Cardiac muscle cell (in vitro differentiated cells and primary cell): ENCODE measurements around the gene GRID1. TPM values are rescaled to one million over a fixed set of nuclear protein-coding genes. Genes with fewer than 3 reads are reported as not detected.
"Not testable (repeated sequence)": the region's sequence is repeated elsewhere in the genome, so short reads cannot be mapped to it uniquely, and the experiment has no call there.

ENCODE experiments used
- DNase-seq, 2 donors: peaks; one replicate each; pipeline versions ENCODE4 v3.0.0 to v3.0.0-alpha.2; 2010 to 2017; ENCODE audit warnings: low read depth in 1 of 2, low spot score in 1 of 2
- H3K27ac ChIP-seq: fragments of 200-600 bp; sonication (generic); 2 replicates; pipeline ENCODE4 v1.5.1; 2016
- H3K27me3 ChIP-seq: fragments of 200-600 bp; sonication (generic); 2 replicates; pipeline ENCODE4 v1.6.0; 2016; ENCODE audit warnings: control low read depth
- H3K36me3 ChIP-seq: fragments of 200-600 bp; sonication (generic); 2 replicates; pipeline ENCODE4 v1.5.1; 2016; ENCODE audit warnings: control low read depth
- H3K4me1 ChIP-seq: fragments of 200-600 bp; sonication (generic); 2 replicates; pipeline ENCODE4 v1.8.1; 2017; ENCODE audit warnings: low read depth, mild to moderate bottlenecking, mixed run types
- H3K4me3 ChIP-seq: fragments of 200-600 bp; sonication (generic); 2 replicates; pipeline ENCODE4 v1.5.1; 2016; ENCODE audit warnings: mild to moderate bottlenecking
- H3K9me3 ChIP-seq: fragments of 200-600 bp; sonication (generic); 2 replicates; pipeline ENCODE4 v1.5.1; 2017; ENCODE audit warnings: low read depth, mild to moderate bottlenecking, control low read depth
- polyA plus RNA-seq: library from polyadenylated mRNA; unstranded; fragments of >200 nt; fragmentation: Nextera tagmentation; extraction: Ambion mirVana; gene quantifications from 2 replicates; pipeline ENCODE4 v1.2.1, GENCODE V29; 2016
- total RNA-seq: library from RNA; depleted of rRNA; stranded (reverse); fragments of >200 nt; gene quantifications from 2 replicates; pipeline ENCODE4 v1.2.3, GENCODE V29; 2016
- TF ChIP-seq, protein P1 (sequence below): IDR thresholded peaks from 2 replicates; pipeline ENCODE4 v1.5.1; 2012; ENCODE audit warnings: low read depth, mild to moderate bottlenecking, low read length

The GRID1 gene
- total and polyA plus RNA-seq, 2 experiments from 2014 or later, result 1.5 to 1.6 TPM

DNA sequence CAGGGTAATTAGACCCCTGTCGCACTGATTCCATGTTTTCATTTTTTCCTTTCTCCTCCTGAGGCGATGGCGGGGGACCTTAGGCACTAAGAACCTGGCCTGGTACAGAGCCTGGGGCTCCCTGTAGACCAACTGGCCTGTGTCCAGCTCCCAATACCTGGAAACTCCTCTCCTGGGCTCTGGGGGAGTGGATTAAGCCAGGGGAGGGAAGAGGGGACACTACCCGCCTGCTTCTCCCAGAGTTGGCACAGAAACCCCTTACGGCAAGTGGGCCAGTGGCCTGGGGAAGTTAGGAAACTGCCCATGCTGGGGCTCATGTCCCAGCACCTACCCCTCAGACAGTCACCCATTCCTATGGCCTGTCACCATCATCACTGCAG, 121.6 kb downstream of the GRID1 start:
- Histone ChIP-seq H3K27me3 (no peaks in the 10 kb centered on the region), H3K36me3 (no peaks in the 10 kb centered on the region), H3K9me3 (no peaks in the 10 kb centered on the region), H3K4me3 (no peak overlapping the region), H3K27ac (no peak overlapping the region), H3K4me1 (no peaks in the 10 kb centered on the region)
- TF ChIP-seq, protein P1, sequence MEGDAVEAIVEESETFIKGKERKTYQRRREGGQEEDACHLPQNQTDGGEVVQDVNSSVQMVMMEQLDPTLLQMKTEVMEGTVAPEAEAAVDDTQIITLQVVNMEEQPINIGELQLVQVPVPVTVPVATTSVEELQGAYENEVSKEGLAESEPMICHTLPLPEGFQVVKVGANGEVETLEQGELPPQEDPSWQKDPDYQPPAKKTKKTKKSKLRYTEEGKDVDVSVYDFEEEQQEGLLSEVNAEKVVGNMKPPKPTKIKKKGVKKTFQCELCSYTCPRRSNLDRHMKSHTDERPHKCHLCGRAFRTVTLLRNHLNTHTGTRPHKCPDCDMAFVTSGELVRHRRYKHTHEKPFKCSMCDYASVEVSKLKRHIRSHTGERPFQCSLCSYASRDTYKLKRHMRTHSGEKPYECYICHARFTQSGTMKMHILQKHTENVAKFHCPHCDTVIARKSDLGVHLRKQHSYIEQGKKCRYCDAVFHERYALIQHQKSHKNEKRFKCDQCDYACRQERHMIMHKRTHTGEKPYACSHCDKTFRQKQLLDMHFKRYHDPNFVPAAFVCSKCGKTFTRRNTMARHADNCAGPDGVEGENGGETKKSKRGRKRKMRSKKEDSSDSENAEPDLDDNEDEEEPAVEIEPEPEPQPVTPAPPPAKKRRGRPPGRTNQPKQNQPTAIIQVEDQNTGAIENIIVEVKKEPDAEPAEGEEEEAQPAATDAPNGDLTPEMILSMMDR, result no peak
- no peak for DNase-seq

DNA sequence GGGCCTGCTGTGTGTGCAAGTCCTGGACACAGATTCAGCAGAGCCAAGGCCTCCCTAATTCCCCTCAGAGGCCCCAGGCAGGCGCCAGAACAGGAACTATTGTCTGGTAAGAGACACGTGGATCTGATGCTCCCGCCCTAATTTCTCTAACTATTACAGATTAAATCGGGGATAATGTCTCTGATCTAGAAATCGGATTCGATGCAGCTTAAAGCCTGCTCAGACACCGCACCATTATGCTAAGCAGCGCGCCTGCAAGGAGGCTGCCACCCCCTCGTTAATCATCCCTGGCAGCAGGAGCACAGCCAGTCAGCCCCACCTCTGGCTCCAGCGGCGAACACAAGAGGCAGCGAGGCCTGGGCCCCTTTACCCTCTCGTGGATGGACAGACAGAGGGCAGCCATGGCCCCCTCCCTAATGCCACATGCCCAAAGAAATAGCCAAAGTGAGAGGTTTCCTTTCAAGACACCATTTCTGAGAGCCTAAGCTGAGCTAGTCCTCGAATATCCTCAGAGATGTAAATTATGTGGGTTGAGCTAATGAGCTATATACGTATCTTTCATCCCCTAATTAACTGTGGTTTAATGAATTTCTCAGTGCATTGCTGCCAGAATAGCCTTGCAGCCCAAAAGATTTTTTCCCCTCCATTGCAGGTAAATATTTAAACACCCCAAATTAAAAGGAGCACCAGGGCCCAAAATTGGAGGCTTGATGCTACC, 122.1 kb downstream of the GRID1 start:
- TF ChIP-seq, protein P1, result no peak
- Histone ChIP-seq H3K4me3 (no peak overlapping the region), H3K9me3 (no peaks in the 10 kb centered on the region), H3K4me1 (no peaks in the 10 kb centered on the region), H3K36me3 (no peaks in the 10 kb centered on the region), H3K27ac (no peak overlapping the region), H3K27me3 (no peaks in the 10 kb centered on the region)
- DNase-seq, result no peak

DNA sequence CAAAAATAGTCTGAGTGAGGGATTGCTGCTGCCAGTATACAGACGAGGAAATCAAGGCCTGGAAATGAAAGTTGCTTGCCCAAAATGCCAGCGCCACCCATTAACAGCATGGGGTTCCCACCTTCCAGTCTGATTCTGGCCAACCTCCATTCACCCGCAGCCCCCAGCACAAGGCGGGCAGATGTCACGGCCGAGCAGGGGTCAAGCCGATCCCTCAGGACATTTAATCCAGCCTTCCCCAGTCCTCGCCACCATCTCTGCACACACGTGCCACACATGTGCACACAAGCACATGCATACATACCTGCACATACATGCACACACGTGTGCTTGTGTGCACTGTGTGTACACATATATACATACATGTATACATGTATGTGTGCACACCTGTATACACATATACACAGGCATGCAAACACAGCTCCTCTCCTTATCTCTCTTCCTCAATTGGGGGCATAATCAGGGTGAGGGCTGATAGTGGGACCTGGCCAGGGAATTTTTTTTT, 122.9 kb downstream of the GRID1 start:
- no peaks in the 10 kb centered on the region for H3K9me3 ChIP-seq
- H3K27me3 ChIP-seq, result no peaks in the 10 kb centered on the region
- no peaks in the 10 kb centered on the region for H3K36me3 ChIP-seq
- DNase-seq, result no peak
- no peak overlapping the region for H3K4me3 ChIP-seq
- no peak overlapping the region for H3K27ac ChIP-seq
- TF ChIP-seq, protein P1, result no peak
- no peaks in the 10 kb centered on the region for H3K4me1 ChIP-seq

DNA sequence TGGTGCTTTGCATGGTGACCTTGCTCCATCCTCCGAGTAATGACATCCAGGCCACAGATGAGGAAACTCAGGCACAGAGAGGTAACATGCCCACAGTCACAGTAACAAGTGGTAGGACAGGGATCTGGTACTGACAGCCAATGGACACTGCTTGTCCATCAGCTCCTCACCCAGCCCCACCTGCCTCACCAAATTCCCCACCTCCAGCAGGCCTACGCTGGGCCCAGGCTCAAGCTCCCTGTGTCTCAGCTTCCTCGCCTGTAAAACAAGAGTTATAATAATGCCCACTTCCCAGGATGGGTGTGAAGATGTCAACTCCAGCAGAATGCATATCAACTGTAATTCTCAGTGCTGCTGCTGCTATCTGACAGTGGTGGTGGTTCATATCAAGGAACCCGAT, 123.8 kb downstream of the GRID1 start:
- Histone ChIP-seq H3K4me3 (no peak overlapping the region), H3K27ac (no peak overlapping the region), H3K9me3 (no peaks in the 10 kb centered on the region), H3K27me3 (no peaks in the 10 kb centered on the region), H3K4me1 (no peaks in the 10 kb centered on the region), H3K36me3 (no peaks in the 10 kb centered on the region)
- TF ChIP-seq, protein P1, result no peak
- DNase-seq, result no peak

DNA sequence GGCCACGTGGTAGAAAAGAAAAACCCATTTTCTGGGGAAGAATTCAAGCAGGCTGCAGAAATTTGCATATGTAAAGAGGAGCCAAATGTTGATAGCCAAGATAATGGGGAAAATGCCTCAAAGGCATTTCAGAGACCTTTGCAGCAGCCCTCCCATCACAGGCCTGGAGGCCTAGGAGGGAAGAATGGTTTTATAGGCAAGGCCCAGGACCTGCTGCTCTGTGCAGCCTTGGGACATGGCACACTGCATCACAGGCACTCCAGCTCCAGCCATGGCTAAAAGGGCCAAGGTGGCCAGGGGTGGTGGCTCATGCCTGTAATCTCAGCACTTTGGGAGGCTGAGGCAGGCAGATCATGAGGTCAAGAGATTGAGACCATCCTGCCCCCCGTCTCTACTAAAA, 128.5 kb downstream of the GRID1 start:
- H3K4me3 ChIP-seq, H3K36me3 ChIP-seq, H3K4me1 ChIP-seq, H3K9me3 ChIP-seq, H3K27ac ChIP-seq, DNase-seq, H3K27me3 ChIP-seq: not testable (repeated sequence)

DNA sequence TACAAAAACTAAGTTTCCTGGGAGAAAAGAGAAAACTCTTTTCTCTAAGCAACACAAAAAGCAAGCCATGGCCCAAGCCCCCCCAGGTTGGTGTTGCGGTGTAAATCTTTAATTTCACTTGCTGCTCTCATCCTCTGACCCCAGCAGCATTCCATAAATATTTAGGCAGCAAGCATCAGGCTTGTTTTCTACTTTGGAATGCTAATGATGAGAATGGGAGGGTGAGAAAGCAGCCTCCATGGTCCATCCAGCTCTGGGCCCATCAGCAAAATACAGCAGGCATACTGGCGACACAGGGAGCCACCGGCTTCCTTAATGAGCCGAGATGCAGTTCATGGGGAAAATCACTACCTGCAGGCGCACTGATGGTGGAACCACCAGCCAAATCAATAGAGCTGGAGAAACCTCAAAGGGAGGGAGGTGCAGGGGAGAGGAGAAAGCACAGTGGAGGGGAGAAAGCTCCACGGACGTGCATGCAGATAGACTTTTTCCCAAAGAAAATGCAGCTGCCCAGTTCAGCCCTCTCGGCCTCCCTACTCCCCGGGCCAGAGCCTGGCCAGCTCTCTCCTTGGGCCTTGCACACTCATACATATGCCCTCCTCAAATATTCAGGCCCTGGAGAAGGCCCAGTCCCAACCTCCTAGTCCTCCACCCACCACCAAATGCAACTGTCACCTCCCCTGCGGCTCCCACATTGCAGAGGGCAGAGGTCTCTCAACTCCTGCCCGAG, 131.9 kb downstream of the GRID1 start:
- Histone ChIP-seq H3K27me3 (no peaks in the 10 kb centered on the region), H3K4me3 (no peak overlapping the region), H3K4me1 (no peaks in the 10 kb centered on the region), H3K27ac (no peak overlapping the region), H3K9me3 (no peaks in the 10 kb centered on the region), H3K36me3 (no peaks in the 10 kb centered on the region)
- TF ChIP-seq, protein P1, result no peak
- no peak for DNase-seq
